Type B pancreatic cell (in vitro differentiated cells): Measurements from ENCODE around the gene POU2F2. TPM values are rescaled to one million over a fixed set of nuclear protein-coding genes. Genes with fewer than 3 reads are reported as not detected.
"Not testable (repeated sequence)": the region's sequence is repeated elsewhere in the genome, so short reads cannot be mapped to it uniquely, and the experiment has no call there.

Source experiments
- DNase-seq: peaks from one replicate; pipeline ENCODE4 v3.0.0; 2021; ENCODE audit warnings: mixed read lengths; ENCODE audit not compliant: unreplicated experiment; ENCODE audit errors: extremely low spot score
- H3K27ac Mint-ChIP-seq: 2 replicates; pipeline ENCODE4 v1.8.0; 2021; ENCODE audit warnings: mild to moderate bottlenecking, mixed read lengths
- H3K27me3 Mint-ChIP-seq: 2 replicates; pipeline ENCODE4 v1.8.0; 2021; ENCODE audit warnings: mixed read lengths
- H3K36me3 Mint-ChIP-seq: 2 replicates; pipeline ENCODE4 v1.8.0; 2021; ENCODE audit warnings: mixed read lengths
- H3K4me1 Mint-ChIP-seq: one replicate; pipeline ENCODE4 v1.8.0; 2021; ENCODE audit warnings: mixed read lengths; ENCODE audit not compliant: unreplicated experiment
- H3K4me3 Mint-ChIP-seq: 2 replicates; pipeline ENCODE4 v1.8.0; 2021; ENCODE audit warnings: mild to moderate bottlenecking, mixed read lengths
- H3K9me3 Mint-ChIP-seq: 2 replicates; pipeline ENCODE4 v1.8.0; 2021; ENCODE audit warnings: mixed read lengths
- total RNA-seq: library from RNA; stranded (reverse); gene quantifications from 2 replicates; pipeline ENCODE4 v1.2.1, GENCODE V29; 2021; ENCODE audit warnings: low replicate concordance
- TF ChIP-seq, protein P1 (sequence below): fragments of 200-600 bp; sonication (generic); conservative IDR thresholded peaks from 2 replicates; pipeline ENCODE4 v1.5.0; 2021; ENCODE audit warnings: antibody characterized with exemption, mild to moderate bottlenecking

The POU2F2 gene
- total RNA-seq, 1 donor from 2014 or later: 1.7 TPM

DNA sequence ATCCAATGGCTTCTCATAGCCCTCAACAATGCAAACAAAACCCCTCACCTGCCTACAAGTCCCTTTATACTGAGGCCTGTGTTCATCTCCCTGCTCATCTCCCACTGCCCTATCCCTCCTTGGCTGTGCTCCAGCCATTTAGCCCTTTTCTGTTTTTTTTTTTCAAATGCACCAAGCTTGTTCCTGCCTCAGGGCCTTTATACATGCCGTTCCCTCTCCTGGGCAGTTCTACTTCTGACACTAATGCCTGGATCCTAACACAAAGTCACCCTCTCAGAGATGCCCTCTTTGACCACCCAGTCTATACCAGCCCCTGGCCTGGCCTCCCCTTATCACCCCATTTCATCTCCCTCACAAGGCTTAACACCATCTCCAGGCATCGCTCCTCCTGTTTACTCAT is 29.4 kb downstream of the POU2F2 start:
- Mint-ChIP-seq H3K9me3 (no peaks in the 10 kb centered on the region), H3K27me3 (peaks cover 43% of the 10 kb centered on the region), H3K4me1 (no peaks in the 10 kb centered on the region), H3K4me3 (no peak overlapping the region), H3K27ac (no peak overlapping the region), H3K36me3 (no peaks in the 10 kb centered on the region)
- no peak for DNase-seq
- TF ChIP-seq, protein P1, sequence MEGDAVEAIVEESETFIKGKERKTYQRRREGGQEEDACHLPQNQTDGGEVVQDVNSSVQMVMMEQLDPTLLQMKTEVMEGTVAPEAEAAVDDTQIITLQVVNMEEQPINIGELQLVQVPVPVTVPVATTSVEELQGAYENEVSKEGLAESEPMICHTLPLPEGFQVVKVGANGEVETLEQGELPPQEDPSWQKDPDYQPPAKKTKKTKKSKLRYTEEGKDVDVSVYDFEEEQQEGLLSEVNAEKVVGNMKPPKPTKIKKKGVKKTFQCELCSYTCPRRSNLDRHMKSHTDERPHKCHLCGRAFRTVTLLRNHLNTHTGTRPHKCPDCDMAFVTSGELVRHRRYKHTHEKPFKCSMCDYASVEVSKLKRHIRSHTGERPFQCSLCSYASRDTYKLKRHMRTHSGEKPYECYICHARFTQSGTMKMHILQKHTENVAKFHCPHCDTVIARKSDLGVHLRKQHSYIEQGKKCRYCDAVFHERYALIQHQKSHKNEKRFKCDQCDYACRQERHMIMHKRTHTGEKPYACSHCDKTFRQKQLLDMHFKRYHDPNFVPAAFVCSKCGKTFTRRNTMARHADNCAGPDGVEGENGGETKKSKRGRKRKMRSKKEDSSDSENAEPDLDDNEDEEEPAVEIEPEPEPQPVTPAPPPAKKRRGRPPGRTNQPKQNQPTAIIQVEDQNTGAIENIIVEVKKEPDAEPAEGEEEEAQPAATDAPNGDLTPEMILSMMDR: no peak

DNA sequence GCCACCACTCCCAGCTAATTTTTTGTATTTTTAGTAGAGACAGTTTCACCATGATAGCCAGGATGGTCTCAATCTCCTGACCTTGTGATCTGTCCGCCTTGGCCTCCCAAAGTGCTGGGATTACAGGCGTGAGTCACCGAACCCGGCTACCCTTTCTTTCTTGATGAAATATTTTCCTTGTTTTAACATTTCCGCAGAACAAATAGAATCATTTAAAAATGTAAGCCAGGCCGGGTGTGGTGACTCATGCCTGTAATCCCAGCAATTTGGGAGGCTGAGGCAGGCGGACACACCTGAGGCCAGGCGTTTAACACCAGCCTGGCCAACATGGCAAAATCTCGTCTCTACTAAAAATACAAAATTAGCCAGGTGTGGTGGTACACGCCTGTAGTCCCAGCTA is 32.0 kb downstream of the POU2F2 start:
- not testable (repeated sequence) for H3K27ac Mint-ChIP-seq, H3K36me3 Mint-ChIP-seq, H3K4me1 Mint-ChIP-seq, DNase-seq, H3K4me3 Mint-ChIP-seq, H3K9me3 Mint-ChIP-seq
- peaks cover 34% of the 10 kb centered on the region for H3K27me3 Mint-ChIP-seq

DNA sequence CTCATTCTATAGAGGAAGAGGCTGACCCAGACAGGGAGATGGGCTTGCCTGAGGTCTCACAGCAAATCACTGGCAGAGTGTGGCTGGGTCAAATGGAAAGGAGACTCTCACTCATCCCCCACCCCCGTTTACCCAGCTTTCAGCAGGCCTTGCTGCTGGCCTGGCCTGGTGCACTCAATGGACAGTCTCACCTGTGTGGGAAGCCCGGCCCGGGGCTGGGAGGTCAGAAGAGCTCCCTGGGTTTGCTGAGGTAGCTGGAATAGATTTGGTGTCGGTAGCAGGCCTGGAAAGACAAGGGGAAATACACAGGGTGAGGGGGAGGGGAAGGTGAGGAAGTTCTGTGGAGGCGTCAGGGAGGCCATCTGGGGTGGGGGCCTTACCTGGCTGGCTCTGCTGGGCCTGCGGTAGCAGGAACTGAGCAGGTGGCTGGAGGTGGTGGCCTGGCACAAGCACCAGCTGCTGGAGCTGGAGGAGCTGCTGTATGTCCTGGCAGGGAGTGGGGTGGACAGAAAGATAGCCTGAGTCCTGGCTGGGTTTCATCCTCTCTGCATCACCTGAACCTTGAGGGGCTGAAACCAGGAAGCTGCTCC is 32.8 kb downstream of the POU2F2 start:
- no peaks in the 10 kb centered on the region for H3K9me3 Mint-ChIP-seq

DNA sequence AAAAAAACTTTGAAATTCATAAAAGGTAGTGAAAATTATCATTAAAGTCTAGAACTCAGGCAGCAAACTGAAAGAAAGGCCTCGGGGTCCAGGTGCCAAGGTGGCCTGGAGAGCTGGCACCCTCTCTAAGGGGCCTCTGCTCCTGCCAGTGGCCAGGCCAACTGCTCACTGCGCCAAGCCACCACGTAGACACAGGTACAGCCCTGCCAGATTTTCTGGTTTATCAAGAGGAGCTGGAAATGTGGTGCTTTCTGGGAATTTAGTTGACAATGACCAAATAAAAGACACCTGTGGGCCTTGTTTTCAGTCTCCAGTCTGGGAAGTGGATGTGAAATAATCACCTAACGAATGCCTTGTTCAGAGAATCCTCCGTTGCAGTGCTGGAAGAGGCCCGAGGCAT is 33.5 kb downstream of the POU2F2 start:
- H3K4me3 Mint-ChIP-seq: no peak overlapping the region

More for the DNA sequence above, 32.8 kb downstream of the POU2F2 start:
- no peaks in the 10 kb centered on the region for H3K4me1 Mint-ChIP-seq
- no peak for DNase-seq
- TF ChIP-seq, protein P1: no peak
- peaks cover 34% of the 10 kb centered on the region for H3K27me3 Mint-ChIP-seq
- no peak overlapping the region for H3K4me3 Mint-ChIP-seq
- H3K36me3 Mint-ChIP-seq: no peaks in the 10 kb centered on the region
- H3K27ac Mint-ChIP-seq: no peak overlapping the region

DNA sequence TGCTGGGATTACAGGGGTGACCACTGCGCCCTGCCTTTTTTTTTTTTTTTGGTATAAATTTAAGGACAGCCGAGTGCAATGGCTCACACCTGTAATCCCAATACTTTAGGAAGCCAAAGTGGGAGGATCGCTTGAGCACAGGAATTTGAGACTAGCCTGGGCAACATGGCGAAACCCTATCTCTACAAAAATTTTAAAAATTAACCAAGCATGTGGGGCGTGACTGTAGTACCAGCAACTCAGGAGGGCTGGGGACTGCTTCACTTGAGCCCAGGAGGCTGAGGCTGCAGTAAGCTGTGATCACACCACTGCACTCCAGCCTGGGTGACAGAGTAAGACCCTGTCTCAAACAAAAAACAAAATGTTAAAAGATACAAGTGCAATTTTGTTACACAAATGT is 34.8 kb downstream of the POU2F2 start:
- Mint-ChIP-seq H3K36me3 (no peaks in the 10 kb centered on the region), H3K27ac (no peak overlapping the region), H3K4me1 (no peaks in the 10 kb centered on the region), H3K9me3 (no peaks in the 10 kb centered on the region), H3K27me3 (peaks cover 29% of the 10 kb centered on the region), H3K4me3 (no peak overlapping the region)
- DNase-seq: no peak
- TF ChIP-seq, protein P1: no peak

More for the DNA sequence above, 33.5 kb downstream of the POU2F2 start:
- Mint-ChIP-seq H3K27me3 (peaks cover 35% of the 10 kb centered on the region), H3K4me1 (no peaks in the 10 kb centered on the region), H3K9me3 (no peaks in the 10 kb centered on the region), H3K27ac (no peak overlapping the region), H3K36me3 (no peaks in the 10 kb centered on the region)
- TF ChIP-seq, protein P1: no peak
- no peak for DNase-seq

DNA sequence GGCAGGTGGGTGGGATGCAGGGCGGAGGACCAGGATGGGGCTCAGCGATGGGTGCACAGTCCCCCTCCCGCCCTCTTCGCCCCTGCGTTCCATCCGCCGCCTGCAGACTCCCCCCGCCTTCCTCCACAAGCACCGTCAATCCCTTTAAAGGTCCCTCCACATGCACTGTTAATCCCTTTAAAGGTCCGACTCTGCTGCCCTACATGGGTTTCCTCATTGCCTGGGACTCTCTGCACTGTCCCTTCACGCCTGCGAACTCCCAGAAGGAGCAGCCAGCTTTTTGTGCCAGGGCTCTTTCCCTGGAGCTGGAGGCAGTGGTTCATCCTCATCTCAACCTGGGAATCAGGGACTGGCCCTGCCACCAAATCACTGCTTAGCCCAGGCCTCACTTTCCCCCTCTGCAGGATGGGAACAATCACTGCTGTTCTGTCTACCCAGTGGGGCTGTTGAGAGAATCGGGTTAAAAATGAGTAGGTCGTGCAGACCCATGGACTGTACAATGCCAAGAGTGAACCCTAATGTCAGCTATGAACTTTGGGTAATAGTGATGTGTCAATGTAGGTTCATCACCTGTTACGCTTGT is 35.9 kb downstream of the POU2F2 start:
- Mint-ChIP-seq H3K27ac (no peak overlapping the region), H3K4me1 (no peaks in the 10 kb centered on the region), H3K4me3 (no peak overlapping the region), H3K36me3 (no peaks in the 10 kb centered on the region), H3K27me3 (peaks cover 29% of the 10 kb centered on the region), H3K9me3 (no peaks in the 10 kb centered on the region)
- DNase-seq: no peak
- TF ChIP-seq, protein P1: no peak
